ENCODE results near the gene LRWD1. TPM values are rescaled to one million over a fixed set of nuclear protein-coding genes. Genes with fewer than 3 reads are reported as not detected.

The LRWD1 gene
- total and polyA plus RNA-seq, 2 donors (not counting 1 experiment from before 2014, with no cell fraction given): 7.4 to 14.5 TPM

GRCh38 chr7:102450242-102450641, 14.5 kb upstream of the LRWD1 start:
- Histone ChIP-seq H3K9me3 (ENCODE audit: control insufficient read depth, insufficient read depth, low read depth, low read length) (no peaks in the 10 kb centered on the region), H4K20me1 (ENCODE audit: control insufficient read depth, extremely low read depth, insufficient read depth, low read length) (no peaks in the 10 kb centered on the region), H3K27ac (ENCODE audit: insufficient read depth, low read length) (no peak overlapping the region), H3K4me1 (ENCODE audit: control insufficient read depth, extremely low read depth, insufficient read depth, low read length) (no peaks in the 10 kb centered on the region), H3K27me3 (ENCODE audit: control insufficient read depth, insufficient read depth, low read length) (no peaks in the 10 kb centered on the region), H3K9ac (ENCODE audit: insufficient read depth, low read length) (no peak overlapping the region), H2AFZ (ENCODE audit: low read length) (no peak overlapping the region), H3K4me3 (replicated peaks in 1 of 4; ENCODE audit: control extremely low read depth in 1 of 4, insufficient read depth in 1 of 4, low read depth in 3 of 4, low read length in 4 of 4) (no peak overlapping the region), H3K4me2 (ENCODE audit: extremely low read depth, insufficient read depth, low read length) (no peak overlapping the region), H3K36me3 (ENCODE audit: control insufficient read depth, insufficient read depth, low read length) (peaks cover 4% of the 10 kb centered on the region), H3K79me2 (ENCODE audit: control insufficient read depth, insufficient read depth, low read length) (no peaks in the 10 kb centered on the region)
- TF ChIP-seq, protein P1, sequence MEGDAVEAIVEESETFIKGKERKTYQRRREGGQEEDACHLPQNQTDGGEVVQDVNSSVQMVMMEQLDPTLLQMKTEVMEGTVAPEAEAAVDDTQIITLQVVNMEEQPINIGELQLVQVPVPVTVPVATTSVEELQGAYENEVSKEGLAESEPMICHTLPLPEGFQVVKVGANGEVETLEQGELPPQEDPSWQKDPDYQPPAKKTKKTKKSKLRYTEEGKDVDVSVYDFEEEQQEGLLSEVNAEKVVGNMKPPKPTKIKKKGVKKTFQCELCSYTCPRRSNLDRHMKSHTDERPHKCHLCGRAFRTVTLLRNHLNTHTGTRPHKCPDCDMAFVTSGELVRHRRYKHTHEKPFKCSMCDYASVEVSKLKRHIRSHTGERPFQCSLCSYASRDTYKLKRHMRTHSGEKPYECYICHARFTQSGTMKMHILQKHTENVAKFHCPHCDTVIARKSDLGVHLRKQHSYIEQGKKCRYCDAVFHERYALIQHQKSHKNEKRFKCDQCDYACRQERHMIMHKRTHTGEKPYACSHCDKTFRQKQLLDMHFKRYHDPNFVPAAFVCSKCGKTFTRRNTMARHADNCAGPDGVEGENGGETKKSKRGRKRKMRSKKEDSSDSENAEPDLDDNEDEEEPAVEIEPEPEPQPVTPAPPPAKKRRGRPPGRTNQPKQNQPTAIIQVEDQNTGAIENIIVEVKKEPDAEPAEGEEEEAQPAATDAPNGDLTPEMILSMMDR (conservative IDR thresholded peaks at IDR 0.05 in 1 of 2, IDR thresholded peaks at IDR 0.05 in 1 of 2; ENCODE audit: low read depth in 1 of 2, low read length in 2 of 2): no peak
- no peak for DNase-seq (ENCODE audit: low read depth in 2 of 2)

DNA sequence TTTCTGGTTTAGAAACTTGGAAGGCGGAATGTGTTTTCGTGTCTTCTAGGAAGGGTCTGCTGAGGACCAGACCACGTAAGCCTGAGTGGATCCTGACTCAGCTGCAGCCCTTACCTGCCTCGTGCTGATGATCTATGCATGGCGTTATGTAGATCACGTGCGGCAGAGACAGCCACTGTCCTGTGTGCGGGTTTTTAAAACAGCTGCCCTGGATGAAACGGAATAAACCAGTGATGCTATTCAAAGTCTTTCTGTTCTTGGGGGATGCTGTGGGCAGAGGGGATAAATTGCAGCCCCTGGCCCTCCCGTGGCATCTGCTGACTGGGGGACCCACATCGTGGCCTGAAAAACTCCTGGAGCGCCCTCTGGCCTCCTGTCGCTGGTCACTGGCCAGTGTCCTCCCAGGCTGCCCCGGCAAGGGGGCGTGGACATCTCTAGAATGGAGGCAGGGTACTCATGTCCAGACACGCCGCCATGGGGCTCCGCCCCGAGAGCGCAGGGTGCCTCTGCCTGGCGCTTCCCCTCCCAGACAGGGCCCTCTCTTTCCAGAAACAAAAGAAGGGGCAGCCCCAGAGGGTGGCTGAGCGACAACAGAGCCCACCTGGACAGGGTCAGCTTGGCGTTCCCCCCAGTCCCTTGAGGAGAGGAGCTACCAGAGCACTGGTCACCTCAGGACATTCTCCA, 13.3 kb upstream of the LRWD1 start:
- no peak overlapping the region for H3K9ac ChIP-seq (ENCODE audit: insufficient read depth, low read length)
- H3K27ac ChIP-seq (ENCODE audit: insufficient read depth, low read length): no peak overlapping the region
- no peaks in the 10 kb centered on the region for H3K79me2 ChIP-seq (ENCODE audit: control insufficient read depth, insufficient read depth, low read length)
- no peaks in the 10 kb centered on the region for H3K4me1 ChIP-seq (ENCODE audit: control insufficient read depth, extremely low read depth, insufficient read depth, low read length)
- no peaks in the 10 kb centered on the region for H3K9me3 ChIP-seq (ENCODE audit: control insufficient read depth, insufficient read depth, low read depth, low read length)
- DNase-seq (ENCODE audit: low read depth in 2 of 2): peak in 1 of 2 donors; percentile 27
- no peaks in the 10 kb centered on the region for H3K27me3 ChIP-seq (ENCODE audit: control insufficient read depth, insufficient read depth, low read length)
- no peak overlapping the region for H3K4me3 ChIP-seq (replicated peaks in 1 of 4; ENCODE audit: control extremely low read depth in 1 of 4, insufficient read depth in 1 of 4, low read depth in 3 of 4, low read length in 4 of 4)
- H3K36me3 ChIP-seq (ENCODE audit: control insufficient read depth, insufficient read depth, low read length): peaks cover 4% of the 10 kb centered on the region
- no peak overlapping the region for H3K4me2 ChIP-seq (ENCODE audit: extremely low read depth, insufficient read depth, low read length)
- H4K20me1 ChIP-seq (ENCODE audit: control insufficient read depth, extremely low read depth, insufficient read depth, low read length): no peaks in the 10 kb centered on the region
- no peak for TF ChIP-seq EZH2 (IDR thresholded peaks at IDR 0.05; ENCODE audit: low read length, missing control alignments)
- TF ChIP-seq, protein P1 (conservative IDR thresholded peaks at IDR 0.05 in 1 of 2, IDR thresholded peaks at IDR 0.05 in 1 of 2; ENCODE audit: low read depth in 1 of 2, low read length in 2 of 2): no peak
- H2AFZ ChIP-seq (ENCODE audit: low read length): no peak overlapping the region

DNA sequence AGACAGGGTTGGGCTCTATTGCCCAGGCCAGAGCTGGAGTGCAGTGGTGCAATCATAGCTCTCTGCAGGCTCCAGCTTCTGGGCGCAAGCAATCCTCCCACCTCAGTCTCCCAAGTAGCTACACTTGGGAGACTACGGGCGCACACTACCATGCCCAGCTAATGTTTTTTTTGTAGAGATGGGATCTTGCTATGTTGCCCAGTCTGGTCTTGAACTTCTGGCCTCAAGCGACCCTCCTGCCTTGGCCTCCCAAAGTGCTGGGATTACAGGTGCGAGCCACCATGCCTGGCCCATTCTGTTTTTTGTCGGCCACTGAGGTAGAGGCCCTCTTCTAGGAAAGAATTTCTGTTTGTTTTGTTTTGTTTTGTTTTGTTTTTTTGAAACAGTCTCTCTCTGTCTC, 12.3 kb upstream of the LRWD1 start:
- no peaks in the 10 kb centered on the region for H3K27me3 ChIP-seq (ENCODE audit: control insufficient read depth, insufficient read depth, low read length)
- TF ChIP-seq, protein P1 (conservative IDR thresholded peaks at IDR 0.05 in 1 of 2, IDR thresholded peaks at IDR 0.05 in 1 of 2; ENCODE audit: low read depth in 1 of 2, low read length in 2 of 2): no peak
- TF ChIP-seq EZH2 (IDR thresholded peaks at IDR 0.05; ENCODE audit: low read length, missing control alignments): no peak
- H3K79me2 ChIP-seq (ENCODE audit: control insufficient read depth, insufficient read depth, low read length): no peaks in the 10 kb centered on the region
- no peak overlapping the region for H2AFZ ChIP-seq (ENCODE audit: low read length)
- H3K4me2 ChIP-seq (ENCODE audit: extremely low read depth, insufficient read depth, low read length): no peak overlapping the region
- H4K20me1 ChIP-seq (ENCODE audit: control insufficient read depth, extremely low read depth, insufficient read depth, low read length): no peaks in the 10 kb centered on the region
- H3K36me3 ChIP-seq (ENCODE audit: control insufficient read depth, insufficient read depth, low read length): peaks cover 3% of the 10 kb centered on the region
- H3K27ac ChIP-seq (ENCODE audit: insufficient read depth, low read length): no peak overlapping the region
- no peak overlapping the region for H3K4me3 ChIP-seq (replicated peaks in 1 of 4; ENCODE audit: control extremely low read depth in 1 of 4, insufficient read depth in 1 of 4, low read depth in 3 of 4, low read length in 4 of 4)
- no peak for DNase-seq (ENCODE audit: low read depth in 2 of 2)
- H3K9me3 ChIP-seq (ENCODE audit: control insufficient read depth, insufficient read depth, low read depth, low read length): no peaks in the 10 kb centered on the region
- no peak overlapping the region for H3K9ac ChIP-seq (ENCODE audit: insufficient read depth, low read length)
- no peaks in the 10 kb centered on the region for H3K4me1 ChIP-seq (ENCODE audit: control insufficient read depth, extremely low read depth, insufficient read depth, low read length)
